ENCODE data around the gene SKI.

GRCh38 chr1:2274929-2275475 is 46.9 kb downstream of the SKI start:
- TF ChIP-seq POLR2AphosphoS5 (IDR thresholded peaks at IDR 0.05; ENCODE audit: low read depth, low read length) (no peak), POLR2A (IDR thresholded peaks at IDR 0.05; ENCODE audit: low read depth, low read length) (no peak)

All from GM12892 (cell line).